NCI-H2107 treated with DMSO at 0.1 percent for 48 hours (cell line): ENCODE data around the gene RELCH.

ENCODE experiments used
- DNase-seq: peaks from one replicate; lab custom pipeline; 2025; ENCODE audit not compliant: unreplicated experiment; lab: John Stamatoyannopoulos, UW

Gene RELCH

DNA sequence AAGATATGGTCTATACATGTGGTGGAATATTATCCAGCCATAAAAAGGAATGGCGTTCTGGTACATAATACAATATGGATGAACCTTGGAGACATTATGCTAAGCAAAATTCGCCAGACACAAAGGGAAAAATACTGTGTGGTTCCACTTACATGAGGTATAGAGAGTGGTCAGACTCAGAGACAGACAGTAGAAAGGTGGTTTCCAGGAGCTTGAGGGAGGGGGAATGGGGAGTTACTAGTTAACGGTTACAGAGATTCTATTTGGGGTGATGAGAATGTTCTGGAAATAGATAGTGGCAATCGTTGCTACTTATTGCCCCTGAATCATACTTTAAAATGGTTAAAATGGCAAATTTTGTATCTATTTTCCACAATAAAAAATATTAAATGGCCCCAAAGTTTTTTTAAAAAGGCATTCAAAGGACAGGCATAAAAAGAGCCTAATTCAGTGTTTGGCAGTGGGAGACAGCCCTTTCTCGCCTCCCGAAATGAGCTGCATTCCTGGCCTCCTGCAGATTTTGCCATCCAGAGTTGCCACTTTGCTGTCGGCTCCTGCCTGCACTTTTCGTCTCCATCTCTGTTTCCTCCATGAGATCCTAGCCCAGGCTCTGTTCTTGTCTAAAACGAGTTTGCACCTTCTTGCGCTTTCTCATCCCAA lies 151.5 kb downstream of the RELCH start:
- no peak for DNase-seq

DNA sequence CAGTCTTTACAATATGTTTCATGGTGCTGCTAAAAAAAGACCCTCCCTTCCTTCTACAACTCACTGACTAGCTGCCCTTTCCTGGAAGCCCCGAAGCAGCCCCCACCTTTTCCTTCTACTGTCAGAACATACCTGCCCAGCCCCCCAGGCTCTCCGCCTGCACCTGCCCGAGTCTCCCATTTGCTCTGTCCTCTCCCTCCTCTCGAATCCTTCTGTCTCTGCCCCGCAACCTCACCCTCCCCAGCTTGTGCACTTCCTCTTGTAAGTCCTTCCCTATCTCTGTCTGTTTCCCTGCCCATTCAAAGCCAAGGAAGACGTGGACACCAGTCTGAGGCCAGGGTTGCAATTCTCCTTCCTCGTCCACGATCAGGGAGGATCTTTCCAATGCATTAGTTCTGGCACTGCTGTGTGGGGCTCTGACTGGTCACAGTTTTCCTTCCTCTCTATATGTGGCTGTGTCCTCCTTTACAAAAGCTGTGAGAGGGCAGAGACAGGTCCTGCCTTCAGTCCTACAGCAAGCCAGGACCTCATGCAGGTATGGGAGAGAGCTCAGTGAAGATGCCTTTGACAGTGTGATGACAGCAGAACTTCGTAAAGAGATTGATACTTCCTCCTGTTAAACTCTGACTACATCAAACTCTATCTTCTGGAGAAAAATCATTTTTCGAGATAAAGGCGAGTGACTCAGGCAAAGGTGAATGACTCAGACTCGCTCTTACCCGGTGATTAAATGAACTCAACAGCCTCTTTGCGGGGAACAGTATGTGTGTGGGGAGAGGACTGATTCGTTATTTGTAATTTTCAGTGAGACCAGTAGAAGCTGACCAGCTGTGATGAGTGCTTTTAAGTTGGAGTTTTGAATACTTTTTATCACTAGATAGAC lies 152.3 kb downstream of the RELCH start:
- DNase-seq, result no peak

GRCh38 chr18:62340996-62341395 lies 153.9 kb downstream of the RELCH start:
- no peak for DNase-seq

DNA sequence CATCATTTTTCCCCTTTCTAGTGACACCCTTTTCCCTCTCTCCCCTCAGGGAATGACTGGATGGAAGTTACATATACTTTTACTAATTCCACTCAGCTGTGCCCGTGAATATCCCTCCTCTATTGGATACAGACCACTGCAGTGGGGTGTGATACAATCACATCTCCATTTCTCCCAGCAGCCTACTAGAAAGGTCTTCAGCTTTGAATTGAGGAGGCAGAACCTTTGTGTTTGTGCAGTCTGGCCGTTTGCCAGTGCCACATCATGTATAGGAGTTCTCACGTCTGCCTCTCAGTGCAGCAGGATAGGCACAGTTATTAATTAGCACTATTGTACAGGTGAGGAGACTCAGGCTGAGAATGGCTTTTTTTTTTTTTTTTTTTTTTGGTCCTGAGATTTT lies 154.4 kb downstream of the RELCH start:
- DNase-seq, result peak; percentile 67

- no peak for DNase-seq
Measured at GRCh38 chr18:62342884-62343283, 155.8 kb downstream of the RELCH start.

- no peak for DNase-seq
Measured at GRCh38 chr18:62343316-62343715, 156.3 kb downstream of the RELCH start.

GRCh38 chr18:62345909-62346308 lies 158.9 kb downstream of the RELCH start:
- DNase-seq, result no peak

- peak; percentile 39 for DNase-seq
Measured at GRCh38 chr18:62346333-62347088, 159.5 kb downstream of the RELCH start.

DNA sequence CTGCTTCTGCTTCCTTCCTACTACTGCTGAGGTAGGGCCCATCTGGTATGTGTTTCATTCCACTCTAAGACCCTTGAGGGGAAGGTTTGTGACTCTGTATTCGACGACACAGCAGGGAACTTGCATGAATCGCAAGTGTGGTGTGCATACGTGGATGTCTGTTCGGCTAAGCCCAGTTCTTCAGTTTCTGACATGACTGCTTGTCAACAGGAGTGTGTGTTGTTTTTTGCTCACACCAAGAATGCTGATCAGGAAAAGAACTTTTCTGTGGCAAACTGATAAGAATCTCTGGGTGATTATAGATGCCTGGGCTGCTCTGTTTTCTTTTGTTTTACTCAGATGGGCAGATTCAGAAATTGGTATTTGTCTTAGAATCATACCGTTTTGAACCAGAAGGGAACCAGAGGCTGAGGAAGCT lies 160.0 kb downstream of the RELCH start:
- DNase-seq, result no peak

DNA sequence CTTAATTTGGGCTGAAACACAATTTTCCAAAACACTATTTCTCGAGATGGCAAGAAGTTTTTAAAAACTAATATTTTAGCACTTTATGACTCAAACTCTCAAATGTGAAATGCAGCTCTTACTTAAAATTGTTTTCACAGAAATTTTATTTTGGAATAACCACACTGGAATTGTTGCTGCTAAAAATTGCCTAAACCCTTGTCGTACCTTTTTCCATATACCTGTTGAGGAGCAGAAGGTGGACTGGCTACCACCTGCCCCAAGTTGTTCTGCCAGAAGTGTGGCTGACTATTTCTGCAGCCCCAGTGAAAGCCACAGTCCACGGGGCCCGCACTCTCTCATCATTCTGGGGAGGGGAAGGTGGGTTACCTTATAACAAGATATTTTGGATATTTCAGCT lies 161.4 kb downstream of the RELCH start:
- no peak for DNase-seq

GRCh38 chr18:62353170-62353569 lies 166.1 kb downstream of the RELCH start:
- DNase-seq, result no peak

GRCh38 chr18:62354151-62354550 lies 167.1 kb downstream of the RELCH start:
- DNase-seq, result no peak

- no peak for DNase-seq
Measured at GRCh38 chr18:62357079-62357719, 170.1 kb downstream of the RELCH start.
